NCI-H1105 (cell line): Measurements from ENCODE around the gene ASIC2.
"Not testable (repeated sequence)": the region's sequence is repeated elsewhere in the genome, so short reads cannot be mapped to it uniquely, and the experiment has no call there.

Source experiments
- DNase-seq: peaks from one replicate; lab custom pipeline; 2025; lab: John Stamatoyannopoulos, UW

Gene ASIC2

DNA sequence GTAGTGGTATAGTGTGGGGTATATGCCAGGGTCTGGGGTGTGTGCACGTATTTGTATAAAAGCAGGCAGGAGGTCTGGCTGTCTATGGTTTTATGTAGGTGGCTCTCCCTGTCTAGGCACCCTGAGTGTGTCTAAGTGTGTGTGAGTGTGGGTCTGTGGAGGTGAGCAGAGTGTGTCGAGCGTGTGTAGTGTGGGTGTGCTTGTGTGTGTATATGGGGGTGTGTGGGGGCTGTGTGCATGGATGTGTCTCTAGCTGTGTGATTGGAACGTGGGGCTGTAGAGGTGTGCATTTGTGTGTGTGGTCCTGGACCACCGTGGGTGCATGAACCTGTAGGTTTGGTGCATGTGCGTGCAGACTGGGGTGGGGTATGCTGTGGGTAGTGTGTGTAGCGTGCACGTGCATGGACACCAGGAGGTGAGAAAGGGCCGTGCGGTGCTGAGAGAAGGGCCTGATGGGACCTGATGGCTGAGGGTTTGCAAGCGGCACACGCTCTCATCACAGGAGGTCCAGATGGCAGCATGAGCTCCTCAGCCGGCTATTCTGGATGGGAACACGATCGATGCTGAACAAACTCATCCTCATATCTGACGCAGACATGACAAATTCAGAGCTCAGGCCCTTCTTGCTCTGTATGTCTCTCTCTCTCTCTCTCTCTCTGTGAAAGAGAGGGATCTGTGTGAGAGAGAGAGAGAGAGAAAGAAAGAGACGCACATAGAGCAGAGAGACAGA is 273.8 kb downstream of the ASIC2 start:
- DNase-seq, result no peak

GRCh38 chr17:33017366-33017765 is 275.7 kb downstream of the ASIC2 start:
- DNase-seq, result no peak

- DNase-seq, result no peak
Observed at GRCh38 chr17:33016920-33017319, 276.2 kb downstream of the ASIC2 start.

- no peak for DNase-seq
Observed at GRCh38 chr17:33015716-33016346, 277.3 kb downstream of the ASIC2 start.

GRCh38 chr17:33014751-33015150 is 278.3 kb downstream of the ASIC2 start:
- DNase-seq, result no peak

GRCh38 chr17:33013596-33014375 is 279.3 kb downstream of the ASIC2 start:
- DNase-seq, result no peak

DNA sequence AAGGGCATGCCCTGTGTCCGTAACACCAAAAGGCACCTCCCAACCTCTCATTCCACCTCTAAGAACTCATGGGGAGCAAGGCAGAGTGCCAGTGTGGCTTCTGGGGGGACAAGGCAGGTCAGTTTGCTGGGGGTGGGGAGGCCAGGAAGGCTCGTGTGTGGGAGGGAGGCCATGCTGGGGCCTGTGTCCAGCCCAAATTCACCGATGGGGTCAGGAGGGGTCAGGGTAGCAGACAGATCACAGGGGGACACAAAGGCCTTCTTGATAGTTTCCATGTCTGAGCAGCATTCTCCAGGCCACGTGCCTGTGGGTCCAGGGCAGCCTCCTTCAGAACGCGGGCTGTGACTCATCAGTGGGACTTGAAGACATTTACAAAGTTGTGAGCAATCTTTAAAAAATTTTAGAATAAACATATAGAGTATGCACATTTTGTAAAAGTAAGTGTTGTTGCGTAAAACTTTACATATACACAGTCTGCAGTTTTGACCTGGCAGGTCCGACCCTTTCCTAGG is 280.5 kb downstream of the ASIC2 start:
- no peak for DNase-seq

DNA sequence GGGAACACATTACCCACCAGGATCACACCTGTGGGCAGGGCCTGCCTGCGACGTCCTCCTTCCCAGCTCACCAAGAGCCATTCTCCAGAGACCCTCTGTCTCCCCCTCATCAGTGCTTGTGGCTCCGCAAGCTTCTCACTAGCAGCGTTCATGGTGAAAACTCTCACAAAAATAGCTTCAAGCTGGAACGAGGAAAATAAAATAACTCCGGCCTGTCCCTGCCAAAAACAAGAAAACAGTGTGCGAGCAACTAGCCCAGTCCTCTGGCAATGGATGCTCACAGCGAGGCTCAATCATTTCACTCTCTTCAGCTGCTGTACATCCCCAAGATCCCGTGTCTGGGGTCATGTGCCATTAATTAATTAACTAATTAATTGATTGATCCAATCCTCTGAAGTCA is 283.5 kb downstream of the ASIC2 start:
- no peak for DNase-seq

- DNase-seq, result no peak
Observed at GRCh38 chr17:33007186-33007585, 285.9 kb downstream of the ASIC2 start.

GRCh38 chr17:33002246-33002645 is 290.8 kb downstream of the ASIC2 start:
- no peak for DNase-seq

DNA sequence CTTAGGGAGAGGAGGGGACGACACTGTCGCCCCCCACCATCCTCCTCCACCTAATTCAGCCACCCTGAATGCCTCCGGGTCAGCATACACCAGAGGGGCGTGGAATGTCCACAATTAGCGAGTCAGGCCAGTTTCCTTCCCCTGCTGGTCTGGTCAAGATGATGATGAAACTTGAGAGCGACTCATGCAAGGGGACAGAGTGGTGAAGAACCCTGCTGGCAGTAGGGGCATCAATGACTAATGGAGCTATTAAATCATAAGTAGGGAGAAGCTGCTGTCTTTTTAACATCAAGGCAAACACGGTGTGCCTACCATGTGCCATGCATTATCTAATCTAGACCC is 294.2 kb downstream of the ASIC2 start:
- no peak for DNase-seq

DNA sequence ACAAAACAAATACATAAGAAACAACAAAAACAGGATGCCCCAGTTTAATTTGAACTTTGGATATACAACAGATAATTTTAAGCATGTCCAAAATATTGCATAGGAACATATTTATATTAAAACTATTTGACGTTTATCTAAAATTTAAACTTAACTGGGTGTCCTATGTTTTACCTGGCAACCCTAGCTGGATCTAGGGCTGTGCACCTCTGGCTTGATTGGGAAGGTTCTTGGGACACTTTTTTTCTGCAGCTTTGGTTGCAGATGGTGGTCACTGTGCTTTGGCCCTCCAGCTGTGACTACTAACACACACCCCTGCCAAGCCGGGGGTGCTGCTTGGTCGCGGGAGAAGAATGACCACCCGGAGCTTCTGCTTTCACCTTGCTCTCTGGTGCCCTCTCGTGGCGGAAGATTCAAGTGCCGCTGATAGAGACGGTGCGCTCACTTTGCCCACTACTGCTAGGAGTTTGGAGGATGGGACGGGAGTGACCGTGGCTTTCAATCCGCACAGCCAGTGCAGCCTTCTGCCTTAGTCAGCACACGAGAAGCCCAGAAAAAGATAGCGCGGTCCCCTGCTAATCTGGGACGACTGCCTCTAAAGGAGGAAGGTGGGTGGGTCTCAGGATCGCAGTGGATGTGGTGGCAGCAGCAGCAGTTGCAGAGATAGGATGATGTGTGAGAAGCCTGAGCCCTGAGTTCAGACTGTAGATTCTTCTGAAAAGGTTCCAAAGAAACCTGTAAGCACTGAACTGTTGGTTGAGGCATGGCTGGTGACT is 294.8 kb downstream of the ASIC2 start:
- DNase-seq, result peak; percentile 41

DNA sequence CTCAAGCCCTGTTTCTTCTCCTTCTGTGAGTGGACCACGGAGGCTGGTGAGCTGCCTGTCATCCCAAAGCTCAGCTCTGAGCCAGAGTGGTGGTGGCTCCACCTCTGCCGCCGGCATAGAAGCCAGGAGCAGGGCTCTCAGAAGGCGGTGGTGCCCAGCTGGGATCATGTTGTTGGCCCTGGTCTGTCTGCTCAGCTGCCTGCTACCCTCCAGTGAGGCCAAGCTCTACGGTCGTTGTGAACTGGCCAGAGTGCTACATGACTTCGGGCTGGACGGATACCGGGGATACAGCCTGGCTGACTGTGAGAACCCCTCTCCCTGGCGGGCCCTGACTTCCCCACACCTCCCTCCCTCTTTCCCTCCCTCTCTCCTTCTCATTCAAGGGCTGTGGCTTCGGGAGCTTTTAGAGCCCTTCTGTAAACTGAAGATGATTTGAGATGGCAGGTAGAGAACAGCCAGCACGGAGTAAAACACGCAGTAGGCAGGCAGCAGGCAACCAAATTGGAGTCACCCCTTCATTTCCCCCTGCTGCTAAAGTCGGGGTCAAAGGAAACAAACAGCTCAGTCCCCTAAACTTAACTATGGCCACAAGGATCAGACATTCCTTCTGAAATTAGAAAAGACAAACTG is 297.6 kb downstream of the ASIC2 start:
- DNase-seq, result no peak

DNA sequence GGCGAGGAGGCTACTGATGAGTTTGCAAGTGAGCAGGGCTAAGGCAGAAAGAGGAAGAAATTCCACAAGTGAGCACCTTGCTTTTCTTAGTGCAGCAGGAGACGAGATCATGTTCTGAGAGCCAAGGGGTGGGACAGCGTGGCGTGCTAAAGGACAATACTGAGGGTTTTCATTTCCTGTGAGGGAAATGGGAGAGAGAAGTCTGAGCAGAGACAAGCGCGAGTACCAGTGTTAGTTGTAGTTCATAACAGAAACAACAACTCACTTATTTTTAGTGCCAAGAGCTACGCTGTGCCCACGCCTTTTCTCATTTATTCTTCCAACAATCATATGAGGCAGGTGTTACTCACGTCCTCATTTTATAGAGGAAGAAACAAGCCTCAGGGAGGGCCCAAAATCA is 299.1 kb downstream of the ASIC2 start:
- no peak for DNase-seq

DNA sequence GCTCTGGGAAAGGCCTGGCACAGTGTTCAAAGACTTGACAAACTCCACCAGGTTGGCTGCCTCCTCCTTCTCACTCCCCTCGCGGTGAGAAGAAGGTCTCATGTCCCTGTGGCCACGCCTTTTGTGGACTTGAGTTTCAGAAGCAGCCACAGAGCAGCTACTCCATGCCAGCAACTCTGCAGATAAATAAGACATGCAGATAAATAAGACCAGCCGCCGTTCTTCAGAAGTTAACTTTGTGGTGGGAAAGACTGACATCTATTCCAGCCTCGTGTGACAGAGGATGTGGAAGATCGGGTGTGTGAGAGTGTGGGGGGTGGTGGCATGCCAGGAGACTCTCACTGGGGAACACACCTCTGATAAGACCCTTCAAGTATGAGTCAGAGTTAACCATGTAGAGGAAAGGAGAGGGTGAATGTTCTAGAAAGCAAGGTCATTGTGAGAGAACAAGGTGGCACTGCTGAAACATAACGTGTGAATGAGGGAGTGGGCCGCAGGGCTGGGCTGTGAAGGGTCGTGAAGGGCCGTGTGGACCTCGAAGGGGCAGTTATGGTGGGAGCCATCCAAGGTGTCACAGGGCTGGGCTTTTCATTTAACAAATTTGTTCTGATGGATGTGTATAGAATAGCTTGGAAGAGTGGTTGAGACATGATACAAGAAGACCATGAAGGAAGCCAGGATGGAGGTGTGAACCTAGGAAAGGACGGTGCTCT is 300.6 kb downstream of the ASIC2 start:
- no peak for DNase-seq

DNA sequence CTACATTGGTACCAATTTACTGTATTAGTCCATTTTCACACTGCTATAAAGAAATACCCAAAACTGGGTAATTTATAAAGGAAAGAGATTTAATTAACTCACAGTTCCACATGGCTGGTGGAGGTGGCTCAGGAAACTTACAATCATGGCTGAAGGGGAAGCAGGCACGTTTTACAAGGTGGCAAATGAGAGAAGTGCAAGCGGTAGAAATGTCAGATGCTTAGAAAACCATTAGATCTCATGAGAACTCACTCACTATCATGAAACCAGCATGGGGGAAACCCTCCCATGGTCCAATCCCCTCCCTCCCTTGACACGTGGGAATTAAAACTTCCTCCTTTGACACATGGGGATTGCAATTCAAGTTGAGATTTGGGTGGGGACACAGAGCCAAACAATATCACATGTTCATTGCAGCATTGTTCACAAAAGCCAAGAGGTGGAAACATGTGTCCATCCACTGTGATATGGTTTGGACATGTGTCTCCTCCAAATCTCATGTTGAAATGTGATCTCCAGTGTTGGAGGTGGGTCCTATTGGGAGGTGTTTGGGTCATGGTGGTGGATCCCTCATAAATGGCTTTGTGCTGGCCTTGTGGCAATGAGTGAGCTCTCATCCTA is 304.5 kb downstream of the ASIC2 start:
- no peak for DNase-seq

DNA sequence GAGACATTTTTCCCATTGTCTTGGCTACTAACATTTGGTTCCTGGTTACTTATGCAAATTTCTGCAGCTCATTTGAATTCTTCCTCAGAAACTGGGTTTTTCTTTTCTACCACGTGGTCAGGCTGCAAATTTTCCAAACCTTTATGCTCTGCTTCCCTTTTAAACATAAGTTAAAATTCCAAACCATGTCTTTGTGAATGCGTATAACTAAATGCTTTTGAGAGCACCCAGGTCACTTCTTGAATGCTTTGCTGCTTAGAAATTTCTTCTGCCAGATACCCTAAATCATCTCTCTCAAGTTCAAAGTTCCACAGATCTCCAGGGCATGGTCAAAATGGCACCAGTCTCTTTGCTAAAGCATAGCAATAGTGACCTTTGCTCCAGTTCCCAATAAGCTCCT is 305.2 kb downstream of the ASIC2 start:
- not testable (repeated sequence) for DNase-seq

GRCh38 chr17:32987453-32987805 is 305.7 kb downstream of the ASIC2 start:
- DNase-seq, result not testable (repeated sequence)

GRCh38 chr17:32985050-32985756 is 307.9 kb downstream of the ASIC2 start:
- no peak for DNase-seq

GRCh38 chr17:32981611-32982010 is 311.5 kb downstream of the ASIC2 start:
- DNase-seq, result not testable (repeated sequence)
